Measurements from ENCODE around the gene SPINK6. TPM values are rescaled to one million over a fixed set of nuclear protein-coding genes. Genes with fewer than 3 reads are reported as not detected.

SPINK6 gene
- total RNA-seq, 1 donor = not detected

GRCh38 chr5:148230240-148230639 lies 27.4 kb downstream of the SPINK6 start:
- no peak for TF ChIP-seq CTCF (IDR thresholded peaks at IDR 0.05; ENCODE audit: insufficient read depth, low read depth, low read length)
- no peak for DNase-seq (ENCODE audit: low read depth)
- H3K4me3 ChIP-seq (ENCODE audit: low read depth, low read length) = no peak overlapping the region

- no peak for TF ChIP-seq CTCF (IDR thresholded peaks at IDR 0.05; ENCODE audit: insufficient read depth, low read depth, low read length)
- peak; percentile 17 for DNase-seq (ENCODE audit: low read depth)
- no peak overlapping the region for H3K4me3 ChIP-seq (ENCODE audit: low read depth, low read length)
Measured at GRCh38 chr5:148237785-148238417, 35.1 kb downstream of the SPINK6 start.

GRCh38 chr5:148238418-148238794 lies 35.6 kb downstream of the SPINK6 start, which contains the start of gene MARCOL:
Gene MARCOL (plus strand): TSS chr5:148238525. CDS start chr5:148238598, 73 bp downstream.
- H3K4me3 ChIP-seq (ENCODE audit: low read depth, low read length) = no peak within 1 kb of the TSS
- TF ChIP-seq CTCF (IDR thresholded peaks at IDR 0.05; ENCODE audit: insufficient read depth, low read depth, low read length) = no peak
- DNase-seq (ENCODE audit: low read depth) = no peak

- no peak for TF ChIP-seq CTCF (IDR thresholded peaks at IDR 0.05; ENCODE audit: insufficient read depth, low read depth, low read length)
- DNase-seq (ENCODE audit: low read depth) = no peak
- no peak overlapping the region for H3K4me3 ChIP-seq (ENCODE audit: low read depth, low read length)
Measured at GRCh38 chr5:148248894-148249293, 46.1 kb downstream of the SPINK6 start.

GRCh38 chr5:148255456-148255855 lies 52.6 kb downstream of the SPINK6 start:
- DNase-seq (ENCODE audit: low read depth) = no peak
- H3K4me3 ChIP-seq (ENCODE audit: low read depth, low read length) = no peak overlapping the region
- no peak for TF ChIP-seq CTCF (IDR thresholded peaks at IDR 0.05; ENCODE audit: insufficient read depth, low read depth, low read length)

- no peak overlapping the region for H3K4me3 ChIP-seq (ENCODE audit: low read depth, low read length)
- no peak for DNase-seq (ENCODE audit: low read depth)
- no peak for TF ChIP-seq CTCF (IDR thresholded peaks at IDR 0.05; ENCODE audit: insufficient read depth, low read depth, low read length)
Measured at GRCh38 chr5:148259288-148259687, 56.4 kb downstream of the SPINK6 start.

- H3K4me3 ChIP-seq (ENCODE audit: low read depth, low read length) = no peak overlapping the region
- no peak for DNase-seq (ENCODE audit: low read depth)
- TF ChIP-seq CTCF (IDR thresholded peaks at IDR 0.05; ENCODE audit: insufficient read depth, low read depth, low read length) = no peak
Measured at GRCh38 chr5:148261221-148261620, 58.4 kb downstream of the SPINK6 start.

All from fibroblast of villous mesenchyme (primary cell).